SK-N-SH treated with all-trans-retinoic acid at 6 μM for 48 hours (cell line): ENCODE measurements around the gene VPS39.
"Not testable (repeated sequence)": the region's sequence is repeated elsewhere in the genome, so short reads cannot be mapped to it uniquely, and the experiment has no call there.

ENCODE experiments used
- OSR1 ChIP-seq: fragments of 250-450 bp; sonication (Bioruptor Pico); IDR thresholded peaks from 2 replicates; pipeline ENCODE4 v1.8.0; 2022; ENCODE audit warnings: moderate library complexity, mild to moderate bottlenecking, inconsistent platforms
- ZNF70 ChIP-seq: fragments of 450-650 bp; formaldehyde crosslinking; IDR thresholded peaks from 2 replicates; pipeline ENCODE4 v1.5.0; 2020; ENCODE audit warnings: mild to moderate bottlenecking, moderate library complexity
- TF ChIP-seq, protein P1 (sequence below): fragments of 250-450 bp; sonication (Bioruptor Pico); IDR thresholded peaks from 2 replicates; pipeline ENCODE4 v1.5.1; 2020; ENCODE audit warnings: low read depth, mild to moderate bottlenecking, moderate library complexity
- TF ChIP-seq, protein P2 (sequence below): fragments of 250-450 bp; sonication (Bioruptor Pico); IDR thresholded peaks from 2 replicates; pipeline ENCODE4 v1.8.0; 2020; ENCODE audit warnings: mild to moderate bottlenecking, moderate library complexity, borderline replicate concordance

DNA sequence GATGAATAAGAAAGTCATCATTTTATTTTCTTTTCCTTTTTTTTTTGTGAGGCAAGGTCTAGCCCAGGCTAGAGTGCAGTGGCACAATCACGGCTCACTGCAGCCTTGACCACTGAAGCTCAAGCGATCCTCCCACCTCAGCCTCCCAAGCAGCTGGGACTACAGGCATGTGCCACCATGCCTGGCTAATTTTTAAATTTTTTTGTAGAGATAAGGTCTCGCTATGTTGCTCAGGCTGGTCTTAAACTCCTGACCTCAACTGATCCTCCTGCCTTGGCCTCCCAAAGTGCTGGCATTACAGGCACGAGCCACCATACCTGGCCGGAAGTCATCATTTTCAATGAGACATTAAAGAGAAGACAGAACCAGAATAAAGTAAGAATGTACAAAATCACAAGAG, 20.9 kb upstream of the VPS39 start:
- not testable (repeated sequence) for TF ChIP-seq OSR1, ZNF70 (CRISPR knock-in tag)
- TF ChIP-seq, protein P1, sequence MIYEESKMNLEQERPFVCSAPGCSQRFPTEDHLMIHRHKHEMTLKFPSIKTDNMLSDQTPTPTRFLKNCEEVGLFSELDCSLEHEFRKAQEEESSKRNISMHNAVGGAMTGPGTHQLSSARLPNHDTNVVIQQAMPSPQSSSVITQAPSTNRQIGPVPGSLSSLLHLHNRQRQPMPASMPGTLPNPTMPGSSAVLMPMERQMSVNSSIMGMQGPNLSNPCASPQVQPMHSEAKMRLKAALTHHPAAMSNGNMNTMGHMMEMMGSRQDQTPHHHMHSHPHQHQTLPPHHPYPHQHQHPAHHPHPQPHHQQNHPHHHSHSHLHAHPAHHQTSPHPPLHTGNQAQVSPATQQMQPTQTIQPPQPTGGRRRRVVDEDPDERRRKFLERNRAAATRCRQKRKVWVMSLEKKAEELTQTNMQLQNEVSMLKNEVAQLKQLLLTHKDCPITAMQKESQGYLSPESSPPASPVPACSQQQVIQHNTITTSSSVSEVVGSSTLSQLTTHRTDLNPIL (CRISPR knock-in tag), result not testable (repeated sequence)
- TF ChIP-seq, protein P2, sequence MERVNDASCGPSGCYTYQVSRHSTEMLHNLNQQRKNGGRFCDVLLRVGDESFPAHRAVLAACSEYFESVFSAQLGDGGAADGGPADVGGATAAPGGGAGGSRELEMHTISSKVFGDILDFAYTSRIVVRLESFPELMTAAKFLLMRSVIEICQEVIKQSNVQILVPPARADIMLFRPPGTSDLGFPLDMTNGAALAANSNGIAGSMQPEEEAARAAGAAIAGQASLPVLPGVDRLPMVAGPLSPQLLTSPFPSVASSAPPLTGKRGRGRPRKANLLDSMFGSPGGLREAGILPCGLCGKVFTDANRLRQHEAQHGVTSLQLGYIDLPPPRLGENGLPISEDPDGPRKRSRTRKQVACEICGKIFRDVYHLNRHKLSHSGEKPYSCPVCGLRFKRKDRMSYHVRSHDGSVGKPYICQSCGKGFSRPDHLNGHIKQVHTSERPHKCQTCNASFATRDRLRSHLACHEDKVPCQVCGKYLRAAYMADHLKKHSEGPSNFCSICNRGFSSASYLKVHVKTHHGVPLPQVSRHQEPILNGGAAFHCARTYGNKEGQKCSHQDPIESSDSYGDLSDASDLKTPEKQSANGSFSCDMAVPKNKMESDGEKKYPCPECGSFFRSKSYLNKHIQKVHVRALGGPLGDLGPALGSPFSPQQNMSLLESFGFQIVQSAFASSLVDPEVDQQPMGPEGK (CRISPR knock-in tag), result not testable (repeated sequence)
